ENCODE data around the gene RELN. TPM values are rescaled to one million over a fixed set of nuclear protein-coding genes. Genes with fewer than 3 reads are reported as not detected.

Gene RELN
- total RNA-seq, 1 donor from 2014 or later, result 0.44 TPM

GRCh38 chr7:103809229-103809994 lies 180.0 kb downstream of the RELN start:
- no peaks in the 10 kb centered on the region for H3K4me1 ChIP-seq
- H3K9me3 ChIP-seq (replicated peaks), result no peaks in the 10 kb centered on the region
- H3K27ac ChIP-seq (replicated peaks), result no peak overlapping the region
- intact Hi-C loops (cut with micrococcal nuclease), result no loop called here
- no peaks in the 10 kb centered on the region for H3K36me3 ChIP-seq
- DNase-seq, result no peak
- TF ChIP-seq CTCF (IDR thresholded peaks at IDR 0.05; ENCODE audit: borderline replicate concordance), result no peak
- H3K27me3 ChIP-seq (ENCODE audit: low read depth), result no peaks in the 10 kb centered on the region
- H3K4me3 ChIP-seq, result no peak overlapping the region

- DNase-seq, result no peak
- intact Hi-C loops (cut with micrococcal nuclease), result no loop called here
- H3K27ac ChIP-seq (replicated peaks), result no peak overlapping the region
- no peaks in the 10 kb centered on the region for H3K27me3 ChIP-seq (ENCODE audit: low read depth)
- H3K36me3 ChIP-seq, result no peaks in the 10 kb centered on the region
- no peak for TF ChIP-seq CTCF (IDR thresholded peaks at IDR 0.05; ENCODE audit: borderline replicate concordance)
- no peaks in the 10 kb centered on the region for H3K4me1 ChIP-seq
- H3K9me3 ChIP-seq (replicated peaks), result no peaks in the 10 kb centered on the region
- H3K4me3 ChIP-seq, result no peak overlapping the region
Measured at GRCh38 chr7:103805346-103805745, 184.1 kb downstream of the RELN start.

GRCh38 chr7:103803631-103804030 lies 185.8 kb downstream of the RELN start:
- no peaks in the 10 kb centered on the region for H3K4me1 ChIP-seq
- H3K36me3 ChIP-seq, result no peaks in the 10 kb centered on the region
- intact Hi-C loops (cut with micrococcal nuclease), result no loop called here
- H3K9me3 ChIP-seq (replicated peaks), result no peaks in the 10 kb centered on the region
- no peaks in the 10 kb centered on the region for H3K27me3 ChIP-seq (ENCODE audit: low read depth)
- no peak for TF ChIP-seq CTCF (IDR thresholded peaks at IDR 0.05; ENCODE audit: borderline replicate concordance)
- no peak overlapping the region for H3K27ac ChIP-seq (replicated peaks)
- H3K4me3 ChIP-seq, result no peak overlapping the region
- no peak for DNase-seq

GRCh38 chr7:103799298-103799697 lies 190.2 kb downstream of the RELN start:
- H3K27me3 ChIP-seq (ENCODE audit: low read depth), result no peaks in the 10 kb centered on the region
- no peaks in the 10 kb centered on the region for H3K4me1 ChIP-seq
- no peak for TF ChIP-seq CTCF (IDR thresholded peaks at IDR 0.05; ENCODE audit: borderline replicate concordance)
- H3K4me3 ChIP-seq, result no peak overlapping the region
- intact Hi-C loops (cut with micrococcal nuclease), result no loop called here
- no peak overlapping the region for H3K27ac ChIP-seq (replicated peaks)
- no peaks in the 10 kb centered on the region for H3K9me3 ChIP-seq (replicated peaks)
- DNase-seq, result no peak
- no peaks in the 10 kb centered on the region for H3K36me3 ChIP-seq

GRCh38 chr7:103797647-103798307 lies 191.7 kb downstream of the RELN start:
- no peaks in the 10 kb centered on the region for H3K9me3 ChIP-seq (replicated peaks)
- DNase-seq, result no peak
- no peaks in the 10 kb centered on the region for H3K27me3 ChIP-seq (ENCODE audit: low read depth)
- H3K36me3 ChIP-seq, result no peaks in the 10 kb centered on the region
- no peak overlapping the region for H3K27ac ChIP-seq (replicated peaks)
- no peaks in the 10 kb centered on the region for H3K4me1 ChIP-seq
- intact Hi-C loops (cut with micrococcal nuclease), result no loop called here
- no peak for TF ChIP-seq CTCF (IDR thresholded peaks at IDR 0.05; ENCODE audit: borderline replicate concordance)
- no peak overlapping the region for H3K4me3 ChIP-seq
